GM10266 (cell line): ENCODE data around the gene STT3B.

Source experiments
- DNase-seq: peaks from one replicate; pipeline ENCODE4 v3.0.0; 2012; ENCODE audit errors: extremely low spot score
- TF ChIP-seq, protein P1 (sequence below): IDR thresholded peaks from 2 replicates; pipeline ENCODE4 v1.5.1; 2012; ENCODE audit warnings: mild to moderate bottlenecking, low read depth; ENCODE audit not compliant: control insufficient read depth, insufficient read depth; ENCODE audit errors: missing control alignments

STT3B gene

DNA sequence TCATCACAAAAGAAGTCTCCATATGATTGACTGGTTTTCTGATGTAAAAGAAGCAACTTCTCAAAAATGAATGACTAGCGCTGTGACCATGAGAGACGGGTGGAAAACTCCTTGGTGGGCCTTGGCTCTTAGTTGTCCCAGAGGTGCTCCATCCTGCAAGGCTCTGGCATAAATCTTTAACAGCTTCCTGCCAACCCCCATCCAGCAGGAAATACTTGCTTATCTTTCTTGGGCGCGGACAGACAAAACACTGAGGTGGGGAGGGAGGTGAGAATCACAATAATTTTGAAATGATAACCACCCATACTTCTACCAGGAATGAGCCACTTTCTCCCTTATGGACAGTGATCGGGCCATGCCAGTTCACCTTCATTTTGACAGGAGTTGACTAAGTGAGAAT, 128.6 kb downstream of the STT3B start:
- TF ChIP-seq, protein P1, sequence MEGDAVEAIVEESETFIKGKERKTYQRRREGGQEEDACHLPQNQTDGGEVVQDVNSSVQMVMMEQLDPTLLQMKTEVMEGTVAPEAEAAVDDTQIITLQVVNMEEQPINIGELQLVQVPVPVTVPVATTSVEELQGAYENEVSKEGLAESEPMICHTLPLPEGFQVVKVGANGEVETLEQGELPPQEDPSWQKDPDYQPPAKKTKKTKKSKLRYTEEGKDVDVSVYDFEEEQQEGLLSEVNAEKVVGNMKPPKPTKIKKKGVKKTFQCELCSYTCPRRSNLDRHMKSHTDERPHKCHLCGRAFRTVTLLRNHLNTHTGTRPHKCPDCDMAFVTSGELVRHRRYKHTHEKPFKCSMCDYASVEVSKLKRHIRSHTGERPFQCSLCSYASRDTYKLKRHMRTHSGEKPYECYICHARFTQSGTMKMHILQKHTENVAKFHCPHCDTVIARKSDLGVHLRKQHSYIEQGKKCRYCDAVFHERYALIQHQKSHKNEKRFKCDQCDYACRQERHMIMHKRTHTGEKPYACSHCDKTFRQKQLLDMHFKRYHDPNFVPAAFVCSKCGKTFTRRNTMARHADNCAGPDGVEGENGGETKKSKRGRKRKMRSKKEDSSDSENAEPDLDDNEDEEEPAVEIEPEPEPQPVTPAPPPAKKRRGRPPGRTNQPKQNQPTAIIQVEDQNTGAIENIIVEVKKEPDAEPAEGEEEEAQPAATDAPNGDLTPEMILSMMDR, result no peak
- DNase-seq, result no peak

DNA sequence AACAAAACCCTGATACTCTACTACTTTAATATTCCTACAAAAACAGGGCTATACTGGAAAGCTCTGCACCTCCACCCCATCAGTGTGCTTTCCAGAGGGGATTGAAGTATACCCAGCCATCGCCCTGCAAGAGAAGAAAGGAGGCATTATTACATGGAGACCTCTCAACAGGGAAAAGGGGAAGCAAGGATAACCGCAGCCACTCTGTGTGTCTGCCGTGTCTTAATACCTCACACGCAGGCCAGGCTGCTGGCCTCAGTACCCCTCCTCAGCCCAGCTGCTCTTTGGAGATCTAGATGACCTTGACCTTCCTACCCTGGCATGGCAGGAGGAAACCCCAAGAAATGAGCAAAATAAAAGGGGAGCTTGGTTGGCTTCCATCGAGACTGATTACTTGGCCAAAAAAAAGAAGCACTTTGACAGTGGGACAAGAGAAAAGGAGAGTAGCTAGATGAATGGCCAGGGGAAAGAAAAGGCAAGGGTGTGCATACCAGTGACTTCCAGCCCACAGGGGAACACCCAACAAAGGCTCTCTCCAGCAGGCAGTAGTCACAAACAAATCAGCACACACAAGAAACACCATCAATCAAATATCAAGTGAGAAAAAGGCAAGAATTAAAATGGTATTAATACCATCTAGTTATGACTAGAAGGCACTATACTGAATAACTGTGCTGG, 129.4 kb downstream of the STT3B start:
- DNase-seq, result no peak
- TF ChIP-seq, protein P1, result no peak

DNA sequence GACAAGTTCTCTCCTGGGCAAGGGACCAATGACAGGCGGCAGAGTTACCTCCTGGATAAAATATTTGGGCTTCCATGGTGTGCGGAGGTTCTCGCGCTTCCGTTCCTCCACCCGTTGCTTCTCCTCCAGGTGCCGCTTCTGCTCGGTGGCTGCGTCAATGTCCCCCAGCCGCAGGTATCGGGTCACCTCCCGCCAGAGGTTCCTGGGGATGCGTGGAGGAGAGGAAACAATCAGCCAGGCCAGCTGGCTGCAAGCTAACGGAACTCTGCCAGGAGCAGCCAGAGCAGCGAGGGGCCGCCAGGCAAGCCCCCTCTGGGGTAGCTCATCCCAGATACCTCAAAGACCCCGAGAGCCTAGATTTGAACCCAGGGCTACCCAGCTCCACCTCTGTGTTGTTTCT, 131.3 kb downstream of the STT3B start:
- TF ChIP-seq, protein P1, result no peak
- DNase-seq, result no peak

DNA sequence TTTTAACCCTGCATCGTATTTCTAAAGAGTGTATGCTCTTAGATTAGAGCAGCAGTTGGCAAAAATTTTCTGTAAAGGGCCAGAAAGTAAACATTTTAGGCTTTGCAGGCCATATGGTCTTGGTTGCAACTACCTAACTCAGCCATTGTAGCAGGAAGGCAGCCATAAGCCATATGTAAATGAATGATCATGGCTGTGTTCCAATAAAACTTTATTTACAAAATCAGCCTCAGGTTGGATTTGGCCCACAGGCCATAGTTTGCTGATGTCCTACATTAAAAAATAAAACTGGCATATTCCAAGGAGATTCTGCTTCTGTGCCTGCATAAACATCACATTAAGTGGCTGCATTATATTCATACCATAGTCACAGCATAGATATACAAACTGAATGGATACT, 134.9 kb downstream of the STT3B start:
- no peak for DNase-seq
- TF ChIP-seq, protein P1, result no peak

DNA sequence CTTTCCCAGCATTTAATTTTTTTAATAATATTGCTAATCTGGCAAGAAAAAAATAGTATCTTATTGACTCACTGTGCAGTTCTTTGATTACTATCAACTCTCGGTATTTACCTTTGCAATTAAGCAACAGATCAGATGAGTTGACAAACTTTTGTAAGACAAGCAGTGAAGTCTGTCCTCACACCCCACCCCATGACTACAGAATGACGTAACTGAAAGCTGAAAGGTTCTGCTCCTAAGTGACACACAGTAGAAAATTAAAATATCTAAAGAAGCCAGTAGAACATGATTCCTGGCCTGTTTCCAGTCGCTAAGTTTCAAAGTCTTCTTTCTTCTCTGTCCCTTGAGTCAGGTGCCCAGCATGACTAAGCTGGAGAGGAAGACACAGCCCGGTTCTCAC, 135.5 kb downstream of the STT3B start:
- DNase-seq, result no peak

DNA sequence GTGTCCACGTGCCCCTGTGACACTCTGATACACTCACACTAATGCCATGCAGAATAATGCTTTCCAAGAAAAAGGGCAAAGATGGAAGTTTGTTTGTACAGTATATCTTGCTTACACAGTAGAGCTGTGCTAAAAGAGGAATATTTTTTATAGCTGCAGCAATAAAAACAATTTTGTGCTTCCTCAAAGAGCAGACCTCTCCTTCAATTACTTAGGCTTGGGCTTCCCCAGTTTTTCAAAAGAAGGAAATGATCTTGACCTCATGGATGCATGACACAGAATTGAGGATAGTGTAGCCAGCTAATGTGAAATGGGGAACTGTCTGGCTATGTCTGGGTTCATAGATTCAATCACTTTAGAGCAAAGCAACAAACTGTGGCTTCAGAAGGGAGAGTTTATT, 137.4 kb downstream of the STT3B start:
- DNase-seq, result no peak
- TF ChIP-seq, protein P1, result no peak

More for the DNA sequence above, 135.5 kb downstream of the STT3B start:
- TF ChIP-seq, protein P1, result no peak

DNA sequence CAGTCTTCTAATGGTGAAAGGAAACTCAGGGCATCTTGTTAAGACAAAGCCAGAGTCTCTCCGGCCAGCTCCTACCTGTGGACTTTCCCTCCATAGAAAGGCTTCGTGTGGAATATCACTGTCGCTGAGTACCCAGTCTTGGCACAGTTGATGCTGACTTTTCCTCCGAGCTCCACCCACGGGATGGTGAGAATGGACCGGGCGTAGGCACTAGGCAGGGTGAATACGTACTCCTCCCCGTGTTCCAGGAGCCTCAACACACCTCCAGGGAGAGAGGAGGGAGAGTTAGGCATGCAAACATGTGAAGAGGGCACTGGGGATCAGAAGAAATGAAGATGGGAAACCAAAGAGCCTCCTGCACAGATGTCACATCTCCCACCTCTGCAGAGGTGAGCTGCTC, 138.0 kb downstream of the STT3B start:
- DNase-seq, result no peak
- TF ChIP-seq, protein P1, result no peak
